Tibial nerve (tissue), 4 donors: ENCODE data around the gene SYNE4. TPM values are rescaled to one million over a fixed set of nuclear protein-coding genes. Genes with fewer than 3 reads are reported as not detected.

Experiments used
- DNase-seq, 2 donors: peaks; one replicate each; pipeline ENCODE4 v3.0.0-alpha.2; 2019; ENCODE audit warnings: low spot score in 2 of 2
- H3K27ac ChIP-seq, 4 donors: fragments of 200-600 bp; sonication (generic) in 3 of 4; one replicate each; pipeline ENCODE4 v1.5.1; 2017 to 2019; ENCODE audit warnings: mild to moderate bottlenecking in 1 of 4
- H3K27me3 ChIP-seq, 2 donors: fragments of 200-600 bp; sonication (generic) in 1 of 2; one replicate each; pipeline versions ENCODE4 v1.5.1 to v1.6.0; 2017 to 2019
- H3K36me3 ChIP-seq, 3 donors: fragments of 200-600 bp; sonication (generic); one replicate each; pipeline ENCODE4 v1.5.1; 2018 to 2019
- H3K4me1 ChIP-seq, 4 donors: fragments of 200-600 bp; sonication (generic) in 3 of 4; one replicate each; pipeline ENCODE4 v1.5.1; 2017 to 2019
- H3K4me3 ChIP-seq, 4 donors: fragments of 200-600 bp; sonication (generic) in 3 of 4; one replicate each; pipeline ENCODE4 v1.5.1; 2017 to 2019; ENCODE audit warnings: mild to moderate bottlenecking in 1 of 4, moderate library complexity in 1 of 4
- H3K9me3 ChIP-seq, 4 donors: fragments of 200-600 bp; sonication (generic) in 3 of 4; one replicate each; pipeline ENCODE4 v1.5.1; 2017 to 2019
- CTCF ChIP-seq, 5 experiments: fragments of 200-600 bp in 3 of 5; fragments of 450-650 bp in 2 of 5; sonication (generic) in 3 of 5; IDR thresholded peaks; one replicate each; pipeline ENCODE4 v1.5.1; 2016 to 2019; ENCODE audit warnings: antibody characterized with exemption in 5 of 5, mild to moderate bottlenecking in 3 of 5, moderate library complexity in 2 of 5
- EP300 ChIP-seq, 2 donors: sonication (generic); formaldehyde crosslinking; IDR thresholded peaks; one replicate each; pipeline ENCODE4 v1.6.1; 2017; ENCODE audit warnings: antibody characterized with exemption in 2 of 2, mild to moderate bottlenecking in 1 of 2
- POLR2A ChIP-seq, 2 donors: fragments of 450-650 bp; IDR thresholded peaks; one replicate each; pipeline ENCODE4 v1.6.1; 2017; ENCODE audit warnings: antibody characterized with exemption in 2 of 2, mild to moderate bottlenecking in 2 of 2, moderate library complexity in 2 of 2
- WGBS, 2 donors: methylation state at CpG; one replicate each; pipeline ENCODE4 v1.1.5; 2018; 5-methylcytosine and 5-hydroxymethylcytosine counted together
- total RNA-seq, 4 donors: library from RNA; depleted of rRNA; stranded (reverse); fragments of >200 nt; gene quantifications; one replicate each; pipeline ENCODE4 v1.1.0, GENCODE V29; 2016

The SYNE4 gene
- total RNA-seq, 4 donors from 2014 or later = 0.21 to 2.1 (median 0.98) TPM; not detected in 1

DNA sequence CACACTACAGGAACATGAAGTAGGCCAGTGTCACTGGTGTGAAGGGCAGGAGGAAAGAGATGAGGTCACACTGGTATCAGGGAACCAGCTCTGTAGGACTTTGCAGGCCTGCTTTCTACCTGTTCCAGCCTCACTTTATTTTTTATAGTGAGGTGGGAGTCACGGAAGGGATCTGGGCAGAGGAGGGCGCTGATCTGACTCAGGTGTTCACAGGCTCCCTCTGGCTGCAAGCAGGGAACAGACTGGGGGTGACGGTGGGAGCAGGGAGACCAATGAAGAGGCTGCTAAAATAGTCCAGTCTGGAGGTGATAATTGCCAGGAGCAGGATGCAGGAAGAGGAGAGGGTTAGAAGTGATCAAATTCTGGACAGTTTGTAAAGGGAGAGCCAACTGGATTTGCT, 42.6 kb upstream of the SYNE4 start:
- H3K4me3 ChIP-seq = no peak overlapping the region
- DNase-seq = no peak
- H3K27me3 ChIP-seq = no peaks in the 10 kb centered on the region
- no peaks in the 10 kb centered on the region for H3K36me3 ChIP-seq
- H3K27ac ChIP-seq = peak overlapping the region in 1 of 4 donors; percentile 48
- TF ChIP-seq EP300 (IDR thresholded peaks at IDR 0.05) (no peak), POLR2A (IDR thresholded peaks at IDR 0.05) (no peak), CTCF (IDR thresholded peaks at IDR 0.05) (no peak)
- H3K4me1 ChIP-seq = peaks cover 0 to 27% (median 14%) of the 10 kb centered on the region in 4 donors
- no peaks in the 10 kb centered on the region for H3K9me3 ChIP-seq
- WGBS, 2 donors = 52 to 54% methylated on average over 3 of the region's 3 CpGs

- DNase-seq = no peak
- H3K9me3 ChIP-seq = no peaks in the 10 kb centered on the region
- no peaks in the 10 kb centered on the region for H3K27me3 ChIP-seq
- peaks cover 0 to 19% (median 8%) of the 10 kb centered on the region in 4 donors for H3K4me1 ChIP-seq
- TF ChIP-seq POLR2A (IDR thresholded peaks at IDR 0.05) (no peak), EP300 (IDR thresholded peaks at IDR 0.05) (no peak), CTCF (IDR thresholded peaks at IDR 0.05) (no peak)
- no peaks in the 10 kb centered on the region for H3K36me3 ChIP-seq
- no peak overlapping the region for H3K4me3 ChIP-seq
- no peak overlapping the region for H3K27ac ChIP-seq
- 88 to 95% methylated on average over 4 of the region's 4 CpGs for WGBS, 2 donors
Measured at GRCh38 chr19:36049080-36049698, 40.6 kb upstream of the SYNE4 start.

DNA sequence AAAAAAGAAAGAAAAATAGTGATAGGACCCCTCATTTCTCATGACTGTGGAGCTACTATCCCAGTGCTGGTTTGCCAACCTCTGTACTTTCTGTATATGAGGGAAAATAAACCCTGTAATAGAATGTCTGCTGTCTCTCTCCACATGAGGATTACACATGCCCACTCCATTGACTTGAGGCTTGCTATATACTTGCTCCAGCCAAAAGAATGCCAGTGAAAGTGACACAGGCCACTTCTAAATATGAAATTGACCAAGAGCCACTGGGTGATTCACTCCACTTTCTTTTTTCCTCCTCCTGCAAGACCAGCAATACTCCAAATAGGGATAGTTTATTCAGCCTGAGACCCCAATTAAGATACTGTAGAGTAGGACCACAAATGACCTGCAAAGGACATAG, 39.2 kb upstream of the SYNE4 start:
- TF ChIP-seq CTCF (IDR thresholded peaks at IDR 0.05) (no peak), EP300 (IDR thresholded peaks at IDR 0.05) (no peak), POLR2A (IDR thresholded peaks at IDR 0.05) (no peak)

DNA sequence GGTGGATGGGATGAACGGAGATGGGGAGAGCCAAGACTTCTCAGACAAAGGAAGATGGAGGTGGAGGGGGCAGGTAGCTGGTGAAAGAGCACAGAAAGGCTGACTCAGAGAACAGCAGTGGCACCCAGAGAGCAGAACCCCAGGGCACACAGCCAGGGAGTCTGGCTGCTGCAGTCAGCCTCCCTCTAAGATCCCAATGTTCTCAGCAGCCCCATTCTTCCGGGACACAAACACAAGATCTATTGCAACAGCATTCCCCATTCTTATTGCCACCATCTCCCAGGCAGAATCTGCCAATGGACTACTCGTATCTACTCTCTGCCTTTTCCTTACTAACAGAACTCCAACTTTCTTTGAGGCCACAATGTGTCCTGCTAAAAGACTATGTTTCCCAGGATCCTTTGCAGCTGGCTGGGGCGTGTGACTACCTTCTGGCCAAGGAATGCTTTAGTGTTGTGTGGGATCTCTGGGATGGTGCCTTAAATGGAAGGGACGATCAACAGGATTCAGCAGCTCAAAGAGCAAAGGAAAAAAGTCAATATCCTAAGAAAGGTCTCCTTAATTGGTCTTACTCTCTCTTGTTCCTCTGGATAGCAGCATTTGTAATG, 37.9 kb upstream of the SYNE4 start:
- peaks cover 0 to 27% (median 11%) of the 10 kb centered on the region in 4 donors for H3K4me1 ChIP-seq
- DNase-seq = no peak
- peak in 1 of 2 donors; percentile 74 for TF ChIP-seq EP300 (IDR thresholded peaks at IDR 0.05)
- no peak for TF ChIP-seq CTCF (IDR thresholded peaks at IDR 0.05)
- H3K9me3 ChIP-seq = no peaks in the 10 kb centered on the region
- H3K36me3 ChIP-seq = no peaks in the 10 kb centered on the region
- peak overlapping the region; percentile 38 to 87 (median 61) for H3K27ac ChIP-seq
- WGBS, 2 donors = 52 to 61% methylated on average over 5 of the region's 5 CpGs
- H3K4me3 ChIP-seq = no peak overlapping the region
- no peaks in the 10 kb centered on the region for H3K27me3 ChIP-seq

More for the DNA sequence above, 39.2 kb upstream of the SYNE4 start:
- no peaks in the 10 kb centered on the region for H3K36me3 ChIP-seq
- H3K9me3 ChIP-seq = no peaks in the 10 kb centered on the region
- no peak overlapping the region for H3K4me3 ChIP-seq
- DNase-seq = no peak
- H3K27ac ChIP-seq = peak overlapping the region in 2 of 4 donors; percentile 79 to 87
- H3K27me3 ChIP-seq = no peaks in the 10 kb centered on the region
- H3K4me1 ChIP-seq = peaks cover 0 to 19% (median 8%) of the 10 kb centered on the region in 4 donors

DNA sequence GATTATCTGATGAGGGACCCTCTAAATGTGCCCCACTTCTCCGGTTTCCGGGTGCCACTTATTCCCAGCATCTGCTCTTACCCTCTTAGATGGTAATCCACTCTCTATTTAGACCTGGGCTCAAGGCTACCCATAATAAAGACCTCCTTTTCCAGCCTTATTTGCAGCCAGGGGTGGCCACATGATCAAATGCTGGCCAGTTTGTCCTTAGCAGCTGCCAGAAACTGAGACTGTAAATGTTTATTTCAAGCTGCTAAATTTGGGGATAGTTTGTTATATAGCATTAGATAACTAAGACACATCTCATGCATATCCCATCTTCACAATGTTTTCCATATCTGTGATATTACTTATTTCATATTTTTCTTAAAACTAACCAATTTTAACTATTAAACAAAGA, 35.3 kb upstream of the SYNE4 start:
- H3K4me1 ChIP-seq = peaks cover 0 to 31% (median 14%) of the 10 kb centered on the region in 4 donors
- no peaks in the 10 kb centered on the region for H3K27me3 ChIP-seq
- H3K27ac ChIP-seq = peak overlapping the region in 2 of 4 donors; percentile 85 to 87
- TF ChIP-seq POLR2A (IDR thresholded peaks at IDR 0.05) (no peak), EP300 (IDR thresholded peaks at IDR 0.05) (no peak), CTCF (IDR thresholded peaks at IDR 0.05) (no peak)
- H3K9me3 ChIP-seq = no peaks in the 10 kb centered on the region
- 80 to 83% methylated on average over 2 of the region's 2 CpGs for WGBS, 2 donors
- H3K4me3 ChIP-seq = no peak overlapping the region
- no peak for DNase-seq
- peaks cover 1 to 12% (median 4%) of the 10 kb centered on the region in 3 donors for H3K36me3 ChIP-seq
